CD4-positive, alpha-beta T cell (primary cell): Measurements from ENCODE around the gene EIF3I. TPM values are rescaled to one million over a fixed set of nuclear protein-coding genes. Genes with fewer than 3 reads are reported as not detected.
A peak's percentile ranks its signal among the peaks of the same experiment; 100 is the strongest.

Experiments used
- ATAC-seq: fragments of 200-7000 bp; cut with Tn5 transposase; one replicate; pipeline ENCODE4 v1.10.0; 2022; ENCODE audit warnings: mild to moderate bottlenecking; ENCODE audit not compliant: poor library complexity
- CTCF ChIA-PET: fragments of 350-600 bp; sonication (Branson Sonifier 250); formaldehyde crosslinking; loops from one replicate; lab custom pipeline; 2021; ENCODE audit warnings: antibody characterized with exemption, inconsistent platforms; lab: Charles Lee
- POLR2A ChIA-PET: fragments of 350-600 bp; sonication (Branson Sonifier 250); formaldehyde crosslinking; loops from one replicate; lab custom pipeline; 2021; ENCODE audit warnings: antibody characterized with exemption, inconsistent platforms; lab: Charles Lee
- DNase-seq, 14 experiments: peaks; one replicate each; pipeline ENCODE4 v3.0.0-alpha.2; 2013 to 2020; ENCODE audit warnings: mixed read lengths in 2 of 14
- H3K27ac ChIP-seq, 2 donors: one replicate each; pipeline versions ENCODE4 v1.5.1 to v1.7.0; 2013; ENCODE audit warnings: low read length in 2 of 2, low read depth in 1 of 2, mild to moderate bottlenecking in 1 of 2
- H3K27me3 ChIP-seq, 2 experiments: 1 replicate in 1 of 2; 2 replicates in 1 of 2; pipeline versions ENCODE4 v1.6.1 to v1.7.0; 2013; ENCODE audit warnings: low read length in 2 of 2, control low read depth in 1 of 2, mild to moderate bottlenecking in 1 of 2, moderate library complexity in 1 of 2; ENCODE audit not compliant: insufficient read depth in 2 of 2, control insufficient read depth in 1 of 2
- H3K36me3 ChIP-seq: one replicate; pipeline ENCODE4 v1.6.1; 2013; ENCODE audit warnings: low read length, control low read depth; ENCODE audit not compliant: insufficient read depth
- H3K4me1 ChIP-seq: one replicate; pipeline ENCODE4 v1.6.1; 2013; ENCODE audit warnings: low read length, control low read depth; ENCODE audit not compliant: insufficient read depth
- H3K4me3 ChIP-seq: one replicate; pipeline ENCODE4 v1.5.1; 2013; ENCODE audit warnings: mild to moderate bottlenecking, low read length, moderate library complexity
- H3K9me3 ChIP-seq, 2 experiments: 1 replicate in 1 of 2; 2 replicates in 1 of 2; pipeline versions ENCODE4 v1.6.1 to v1.7.0; 2013; ENCODE audit warnings: low read length in 2 of 2, mild to moderate bottlenecking in 2 of 2, control low read depth in 1 of 2, moderate library complexity in 1 of 2; ENCODE audit not compliant: control insufficient read depth in 1 of 2, insufficient read depth in 1 of 2
- H3K27ac Mint-ChIP-seq: one replicate; pipeline ENCODE4 v1.8.0; 2020; ENCODE audit warnings: mixed read lengths
- H3K27me3 Mint-ChIP-seq: one replicate; pipeline ENCODE4 v1.8.0; 2021; ENCODE audit warnings: mixed read lengths
- H3K36me3 Mint-ChIP-seq: one replicate; pipeline ENCODE4 v1.8.0; 2021; ENCODE audit warnings: low read depth, mixed read lengths
- H3K4me1 Mint-ChIP-seq: one replicate; pipeline ENCODE4 v1.8.0; 2021; ENCODE audit warnings: low read depth, mixed read lengths
- H3K4me3 Mint-ChIP-seq: one replicate; pipeline ENCODE4 v1.8.0; 2020; ENCODE audit warnings: mild to moderate bottlenecking, mixed read lengths
- H3K9me3 Mint-ChIP-seq: one replicate; pipeline ENCODE4 v1.8.0; 2020; ENCODE audit warnings: mixed read lengths
- CTCF ChIP-seq: fragments of 200-600 bp; IDR thresholded peaks from one replicate; pipeline ENCODE4 v1.8.0; 2022; ENCODE audit warnings: antibody characterized with exemption, mild to moderate bottlenecking
- intact Hi-C, 2 experiments: fragments of 100-400 bp; cut with DNase I in 1 of 2; cut with micrococcal nuclease in 1 of 2; formaldehyde crosslinking; loops; one replicate each; pipeline versions ENCODE4 v1.15.1 to v1.9.0; 2023 to 2025; cut with DNase I, micrococcal nuclease
- total RNA-seq, 174 experiments: library from RNA in 2 of 174; stranded (reverse) in 2 of 174; gene quantifications; one replicate each; pipeline ENCODE4 v1.2.3 and lab custom pipeline; 2021 to 2026

The EIF3I gene
- total RNA-seq, 2 experiments from 2014 or later = 103 to 110 TPM

GRCh38 chr1:32232558-32233304 is 10.5 kb downstream of the EIF3I start:
- no peak for TF ChIP-seq CTCF
- H3K4me1 ChIP-seq = no peaks in the 10 kb centered on the region
- H3K27ac Mint-ChIP-seq = no peak overlapping the region
- POLR2A ChIA-PET = interaction anchor here (0.6 to 1.9 kb wide), 2 partner anchors 8 to 82 kb away, joined by 3 to 8 read pairs; no protein-coding TSS in a partner anchor
- peaks cover 45% of the 10 kb centered on the region for H3K36me3 ChIP-seq
- peaks cover 26% of the 10 kb centered on the region for H3K36me3 Mint-ChIP-seq
- intact Hi-C loops = no loop called here
- no peak overlapping the region for H3K4me3 Mint-ChIP-seq
- H3K9me3 Mint-ChIP-seq = no peaks in the 10 kb centered on the region
- ATAC-seq (no peak), DNase-seq (no peak)
- no peaks in the 10 kb centered on the region for H3K27me3 Mint-ChIP-seq
- H3K4me3 ChIP-seq = no peak overlapping the region
- no peaks in the 10 kb centered on the region for H3K9me3 ChIP-seq
- no peak overlapping the region for H3K27ac ChIP-seq
- CTCF ChIA-PET = no interaction called here
- no peaks in the 10 kb centered on the region for H3K27me3 ChIP-seq
- H3K4me1 Mint-ChIP-seq = peaks cover 3% of the 10 kb centered on the region

GRCh38 chr1:32234792-32235191 is 12.6 kb downstream of the EIF3I start:
- intact Hi-C loops = loop anchor here in 1 of 2 experiments (5.0 kb wide), 1 partner anchor 178 kb away; no protein-coding TSS in a partner anchor
- no peak for TF ChIP-seq CTCF
- H3K27ac ChIP-seq = no peak overlapping the region
- H3K27me3 Mint-ChIP-seq = no peaks in the 10 kb centered on the region
- H3K4me3 ChIP-seq = no peak overlapping the region
- H3K4me3 Mint-ChIP-seq = no peak overlapping the region
- peaks cover 4% of the 10 kb centered on the region for H3K4me1 Mint-ChIP-seq
- no peaks in the 10 kb centered on the region for H3K9me3 ChIP-seq
- CTCF ChIA-PET = no interaction called here
- DNase-seq (no peak), ATAC-seq (no peak)
- no peaks in the 10 kb centered on the region for H3K9me3 Mint-ChIP-seq
- peaks cover 11% of the 10 kb centered on the region for H3K36me3 Mint-ChIP-seq
- H3K27ac Mint-ChIP-seq = no peak overlapping the region
- H3K27me3 ChIP-seq = no peaks in the 10 kb centered on the region
- POLR2A ChIA-PET = no interaction called here
- H3K4me1 ChIP-seq = peaks cover 3% of the 10 kb centered on the region
- peaks cover 27% of the 10 kb centered on the region for H3K36me3 ChIP-seq

GRCh38 chr1:32239337-32239736 is 17.1 kb downstream of the EIF3I start:
- Histone ChIP-seq H3K27me3 (no peaks in the 10 kb centered on the region), H3K9me3 (no peaks in the 10 kb centered on the region), H3K4me1 (peaks cover 32% of the 10 kb centered on the region), H3K4me3 (no peak overlapping the region), H3K27ac (no peak overlapping the region), H3K36me3 (no peaks in the 10 kb centered on the region)
- Mint-ChIP-seq H3K4me3 (peak overlapping the region; percentile 94), H3K27ac (no peak overlapping the region), H3K4me1 (peaks cover 25% of the 10 kb centered on the region), H3K27me3 (no peaks in the 10 kb centered on the region), H3K9me3 (no peaks in the 10 kb centered on the region), H3K36me3 (peaks cover 4% of the 10 kb centered on the region)
- DNase-seq (no peak), ATAC-seq (no peak)
- no peak for TF ChIP-seq CTCF
- POLR2A ChIA-PET = interaction anchor here (2.1 to 21.2 kb wide), 6 partner anchors 10 to 155 kb away, joined by 10 to 543 read pairs (median 22); partner anchors contain the start of genes BSDC1, LCK and MARCKSL1
- intact Hi-C loops = loop anchor here in 1 of 2 experiments (5.0 kb wide), 1 partner anchor 173 kb away; no protein-coding TSS in a partner anchor
- CTCF ChIA-PET = interaction anchor here (1.1 to 4.0 kb wide), 9 partner anchors 10 to 133 kb away, joined by 3 to 48 read pairs (median 10); partner anchors contain the start of genes HDAC1 and LCK
